ENCODE results near the gene FAM163B.

FAM163B gene

GRCh38 chr9:133582501-133583045 lies 26.6 kb downstream of the FAM163B start:
- no peak for DNase-seq (ENCODE audit: low read depth in 2 of 2)

GRCh38 chr9:133581513-133582343 lies 27.5 kb downstream of the FAM163B start:
- DNase-seq (ENCODE audit: low read depth in 2 of 2): no peak

DNA sequence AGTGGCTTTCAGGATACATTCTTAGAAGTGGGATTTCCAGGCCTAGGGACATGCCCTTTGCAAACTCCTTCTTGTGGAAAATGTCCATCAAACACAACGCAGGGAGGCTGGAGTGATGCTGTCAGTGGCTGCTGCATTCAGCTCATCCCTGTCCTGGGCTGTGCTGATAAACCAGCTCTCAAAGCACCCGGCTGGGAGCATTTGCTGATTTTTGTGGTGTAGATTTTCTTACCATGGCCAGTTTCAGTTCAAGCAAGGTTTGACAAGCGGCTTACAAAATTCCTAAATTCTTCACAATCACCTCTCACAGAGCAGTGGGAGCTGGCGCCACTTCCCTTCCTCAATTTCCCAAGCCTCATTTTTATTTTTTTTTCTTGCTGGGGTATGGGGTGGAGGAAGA lies 28.2 kb downstream of the FAM163B start:
- no peak for DNase-seq (ENCODE audit: low read depth in 2 of 2)

- DNase-seq (ENCODE audit: low read depth in 2 of 2): no peak
Measured at GRCh38 chr9:133580419-133580738, 28.8 kb downstream of the FAM163B start.

- no peak for DNase-seq (ENCODE audit: low read depth in 2 of 2)
Measured at GRCh38 chr9:133579601-133580418, 29.4 kb downstream of the FAM163B start.

GRCh38 chr9:133578524-133579441 lies 30.4 kb downstream of the FAM163B start:
- DNase-seq (ENCODE audit: low read depth in 2 of 2): no peak

- DNase-seq (ENCODE audit: low read depth in 2 of 2): no peak
Measured at GRCh38 chr9:133577737-133578112, 31.5 kb downstream of the FAM163B start.

GRCh38 chr9:133576875-133577736 lies 32.1 kb downstream of the FAM163B start:
- no peak for DNase-seq (ENCODE audit: low read depth in 2 of 2)

DNA sequence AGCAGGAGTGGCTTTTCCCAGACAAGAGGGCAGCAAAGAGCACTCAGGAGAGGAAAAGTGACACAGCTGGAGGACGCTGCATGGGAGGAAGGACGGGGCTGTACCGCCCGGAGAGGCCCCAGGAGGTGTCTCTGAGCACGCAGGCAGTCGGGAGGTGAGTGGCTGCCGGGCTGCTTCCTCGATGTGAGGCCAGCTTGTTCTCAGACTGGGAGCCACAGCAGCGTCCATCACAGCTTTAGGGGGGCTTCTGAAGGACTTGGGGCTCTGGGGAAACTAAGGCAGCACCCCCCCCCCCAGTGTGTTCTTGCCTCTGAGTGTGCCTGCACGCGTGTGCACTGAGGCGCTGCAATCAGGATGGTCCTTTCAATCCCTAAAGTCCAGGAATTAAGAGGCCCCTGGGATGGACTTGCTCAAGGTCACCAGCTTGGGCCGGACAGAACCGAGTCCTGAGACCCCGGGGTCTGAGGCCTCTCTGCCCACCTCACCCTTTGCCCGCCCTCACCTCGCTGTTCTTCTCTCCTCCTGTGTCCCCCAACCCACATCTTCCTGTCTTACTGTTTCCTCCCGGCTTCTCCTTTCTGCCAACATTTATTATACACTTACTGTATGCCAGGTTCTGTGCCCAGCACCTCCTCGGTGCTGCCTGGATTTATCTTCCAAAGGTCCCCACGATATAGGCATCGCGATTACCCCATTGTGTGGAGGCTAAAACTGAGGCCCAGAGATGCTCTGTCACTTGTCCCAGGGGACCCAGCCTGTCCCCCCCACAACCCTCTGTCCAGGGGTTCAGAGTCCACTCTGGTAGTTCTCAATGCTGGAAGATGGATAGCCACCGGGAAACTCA lies 32.9 kb downstream of the FAM163B start:
- no peak for DNase-seq (ENCODE audit: low read depth in 2 of 2)

GRCh38 chr9:133575186-133576030 lies 33.8 kb downstream of the FAM163B start:
- DNase-seq (ENCODE audit: low read depth in 2 of 2): no peak

DNA sequence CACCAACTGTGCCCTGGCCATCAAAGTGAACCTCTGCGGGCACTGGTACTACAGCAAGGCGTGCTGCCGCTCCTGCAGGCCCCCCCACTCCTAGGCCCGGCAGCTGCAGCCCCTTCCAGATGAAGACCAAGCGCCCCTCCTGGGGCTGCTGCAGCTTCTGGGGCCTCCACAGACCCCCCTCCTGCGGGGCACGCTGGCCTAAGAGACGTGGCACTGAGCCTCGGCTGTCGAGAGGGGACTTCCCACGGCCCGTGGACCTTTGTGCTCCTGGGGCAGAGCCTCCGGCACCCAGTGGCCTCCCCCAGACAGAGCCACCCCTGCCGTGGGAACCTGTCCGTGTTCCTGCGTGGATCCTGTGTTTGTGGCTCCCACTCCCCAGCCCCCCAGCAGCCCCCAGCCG lies 34.4 kb downstream of the FAM163B start:
- DNase-seq (ENCODE audit: low read depth in 2 of 2): no peak

DNA sequence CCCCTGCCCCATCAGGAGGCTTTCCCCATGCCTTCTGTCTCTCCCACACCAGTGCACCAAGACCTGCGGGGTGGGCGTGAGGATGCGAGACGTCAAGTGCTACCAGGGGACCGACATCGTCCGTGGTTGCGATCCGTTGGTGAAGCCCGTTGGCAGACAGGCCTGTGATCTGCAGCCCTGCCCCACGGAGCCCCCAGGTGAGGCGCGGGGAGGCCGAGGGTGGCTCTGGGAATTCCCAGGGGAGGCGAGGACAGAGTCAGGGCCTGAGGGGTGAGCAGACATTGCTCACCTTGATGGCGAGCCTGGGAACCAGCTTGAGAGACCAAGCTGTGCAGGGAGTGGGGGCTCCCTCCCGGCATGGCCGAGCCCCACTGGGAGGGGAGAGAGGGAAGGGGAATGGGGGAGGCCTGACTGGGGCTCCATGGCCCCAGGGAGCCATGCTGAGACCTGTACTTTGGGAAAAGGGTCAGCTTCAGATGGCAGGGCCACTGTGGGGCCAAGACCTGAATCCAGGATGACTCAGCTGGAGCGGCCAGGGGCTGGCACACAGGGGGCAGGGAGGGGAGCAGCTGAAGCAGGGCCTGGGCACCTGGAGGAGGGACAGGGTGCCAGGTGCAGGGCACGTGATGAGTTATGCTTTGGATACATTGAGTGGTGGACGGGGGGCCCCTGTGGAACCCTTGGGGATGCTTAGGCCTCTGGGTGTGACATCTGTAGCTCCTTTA lies 35.2 kb downstream of the FAM163B start:
- DNase-seq (ENCODE audit: low read depth in 2 of 2): no peak

DNA sequence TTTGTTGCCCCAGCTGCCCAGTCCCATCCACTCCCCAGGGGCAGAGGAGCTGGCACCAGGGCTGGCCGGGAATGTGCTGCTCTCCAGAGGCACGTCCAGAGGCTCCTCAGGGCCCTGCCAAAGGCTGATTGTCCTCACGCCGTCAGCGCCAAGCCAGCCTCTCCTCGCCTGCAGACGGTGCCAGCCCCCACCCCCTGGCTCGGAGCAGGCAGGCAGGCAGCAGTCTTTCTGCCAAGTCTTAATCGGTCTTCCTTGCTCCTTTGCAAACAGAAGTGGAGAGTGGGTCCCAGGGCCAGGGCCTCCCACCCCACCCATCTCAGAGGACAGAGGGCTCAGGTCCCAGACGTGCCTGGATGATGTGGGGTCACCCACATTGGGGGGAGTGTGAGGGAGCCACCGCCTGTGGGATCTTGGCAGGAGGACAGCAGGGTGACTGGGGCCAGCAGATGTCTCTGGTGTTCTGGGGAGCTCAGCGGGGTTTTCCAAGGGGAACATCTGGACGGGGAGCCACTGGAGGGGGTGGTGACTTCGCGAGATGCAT lies 36.3 kb downstream of the FAM163B start:
- no peak for DNase-seq (ENCODE audit: low read depth in 2 of 2)

DNA sequence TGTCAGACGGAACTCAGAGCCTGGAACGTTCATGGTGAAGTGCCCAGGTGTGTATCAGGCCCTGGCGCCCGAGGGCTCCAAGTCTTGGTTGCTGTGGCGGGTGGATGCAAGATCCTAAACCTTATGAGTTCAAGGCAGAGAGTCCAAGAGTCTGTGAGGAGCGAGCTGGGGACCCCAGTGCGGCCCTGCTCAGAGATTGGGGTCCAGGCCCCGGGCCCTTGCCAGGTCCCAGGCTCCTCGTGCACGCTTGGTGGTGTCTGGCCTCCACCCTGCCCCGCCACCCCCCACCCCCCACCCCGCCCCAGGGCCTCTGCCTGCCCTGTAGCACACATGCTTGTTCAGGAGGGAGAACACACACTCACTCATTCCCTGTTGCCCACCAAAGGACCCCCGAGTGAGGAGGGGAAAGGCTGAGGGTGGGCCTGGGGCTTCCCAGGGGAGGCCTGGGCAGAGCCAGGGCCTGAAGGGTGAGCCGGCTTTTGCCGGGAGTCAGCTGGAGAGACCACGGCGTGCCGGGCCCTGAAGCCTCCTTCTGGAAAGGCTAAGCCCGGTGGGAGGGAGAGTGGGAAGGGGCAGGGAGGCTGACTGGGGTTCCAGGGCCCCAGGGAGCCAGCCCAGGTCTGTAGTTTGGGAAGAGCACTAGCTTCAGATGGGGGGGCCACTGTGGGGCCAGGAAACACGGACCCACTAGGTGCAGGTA lies 37.1 kb downstream of the FAM163B start:
- DNase-seq (ENCODE audit: low read depth in 2 of 2): no peak

- no peak for DNase-seq (ENCODE audit: low read depth in 2 of 2)
Measured at GRCh38 chr9:133571391-133571890, 37.7 kb downstream of the FAM163B start.

DNA sequence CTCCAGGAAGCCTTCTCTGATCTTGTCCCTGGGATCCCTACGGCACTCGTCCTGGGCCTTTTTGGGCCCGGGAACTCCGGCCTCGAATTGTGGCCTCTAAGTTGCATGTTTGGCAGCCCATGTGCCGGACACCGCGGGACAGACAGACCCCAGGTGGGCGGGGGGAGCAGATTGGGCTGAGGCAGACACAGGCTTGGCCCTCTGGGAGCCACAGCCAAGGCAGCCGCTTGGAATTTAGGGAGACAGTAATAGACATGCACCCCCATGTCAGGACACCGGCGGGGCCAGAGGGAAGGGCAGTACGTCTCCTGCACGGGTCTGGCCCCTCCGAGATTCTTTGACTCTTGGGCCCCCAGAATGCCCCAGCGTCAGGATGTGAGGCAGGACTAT lies 38.5 kb downstream of the FAM163B start:
- DNase-seq (ENCODE audit: low read depth in 2 of 2): no peak
